Colonic mucosa (tissue), 4 donors: ENCODE results near the gene KCNK7. TPM values are rescaled to one million over a fixed set of nuclear protein-coding genes. Genes with fewer than 3 reads are reported as not detected.
"Not testable (repeated sequence)": the region's sequence is repeated elsewhere in the genome, so short reads cannot be mapped to it uniquely, and the experiment has no call there.

Experiments
- DNase-seq: peaks from one replicate; pipeline ENCODE4 v3.0.0-alpha.2; 2020
- H3K27ac ChIP-seq: fragments of 200-600 bp; one replicate; pipeline ENCODE4 v1.8.0; 2021
- H3K27me3 ChIP-seq: fragments of 200-600 bp; one replicate; pipeline ENCODE4 v1.8.0; 2021
- H3K36me3 ChIP-seq: fragments of 200-600 bp; one replicate; pipeline ENCODE4 v1.8.0; 2021
- H3K4me1 ChIP-seq: fragments of 200-600 bp; one replicate; pipeline ENCODE4 v1.8.0; 2021; ENCODE audit warnings: mild to moderate bottlenecking
- H3K4me3 ChIP-seq: fragments of 200-600 bp; one replicate; pipeline ENCODE4 v1.8.0; 2021
- H3K9ac ChIP-seq, 2 donors: one replicate each; pipeline ENCODE4 v1.7.0; 2013; ENCODE audit warnings: control low read depth in 2 of 2, low read depth in 2 of 2, low read length in 2 of 2
- H3K9me3 ChIP-seq: fragments of 200-600 bp; one replicate; pipeline ENCODE4 v1.8.0; 2021
- CTCF ChIP-seq: fragments of 200-600 bp; IDR thresholded peaks from one replicate; pipeline ENCODE4 v1.8.0; 2022; ENCODE audit warnings: antibody characterized with exemption, mild to moderate bottlenecking
- intact Hi-C: fragments of 100-400 bp; cut with DNase I; formaldehyde crosslinking; loops from one replicate; pipeline ENCODE4 v1.14.1; 2022
- total RNA-seq, 2 donors: library from RNA; stranded (reverse); fragmentation: NEBNext Ultra II Directional in 1 of 2; extraction: Animal tissue kit (Norgen Biotek cat#: 25700) in 1 of 2; gene quantifications; one replicate each; pipeline ENCODE4 v1.2.1, GENCODE V29; 2021
- donor health status: healthy.
- donor health status: DM: no; HTN: no; CAD: no.
- donor health status: DM: no; HTN: no; CAD: no.

The KCNK7 gene
- total RNA-seq, 2 donors from 2014 or later, result 0.40 to 0.69 TPM

- Histone ChIP-seq H3K4me1 (peaks cover 27% of the 10 kb centered on the region), H3K9ac (peak overlapping the region; percentile 85 to 97), H3K27me3 (no peaks in the 10 kb centered on the region), H3K36me3 (no peaks in the 10 kb centered on the region), H3K9me3 (no peaks in the 10 kb centered on the region), H3K27ac (peak overlapping the region; percentile 95), H3K4me3 (peak overlapping the region; percentile 84)
- no peak for DNase-seq
- TF ChIP-seq CTCF, result no peak
- intact Hi-C loops, result no loop called here
Observed at GRCh38 chr11:65569164-65569972, 26.2 kb downstream of the KCNK7 start.

GRCh38 chr11:65565624-65566453, 29.8 kb downstream of the KCNK7 start:
- H3K36me3 ChIP-seq, result no peaks in the 10 kb centered on the region
- H3K4me3 ChIP-seq, result no peak overlapping the region
- H3K27ac ChIP-seq, result peak overlapping the region; percentile 15
- no peaks in the 10 kb centered on the region for H3K9me3 ChIP-seq
- TF ChIP-seq CTCF, result no peak
- no peaks in the 10 kb centered on the region for H3K27me3 ChIP-seq
- no peak for DNase-seq
- peaks cover 6% of the 10 kb centered on the region for H3K4me1 ChIP-seq
- intact Hi-C loops, result no loop called here
- no peak overlapping the region for H3K9ac ChIP-seq

- Histone ChIP-seq H3K4me1 (peaks cover 11% of the 10 kb centered on the region), H3K27ac (peak overlapping the region; percentile 15)
- H3K9me3 ChIP-seq, intact Hi-C loops, H3K27me3 ChIP-seq, DNase-seq, H3K9ac ChIP-seq, H3K4me3 ChIP-seq, H3K36me3 ChIP-seq: not testable (repeated sequence)
Observed at GRCh38 chr11:65564879-65565559, 30.6 kb downstream of the KCNK7 start.

- no peak overlapping the region for H3K4me3 ChIP-seq
- no peaks in the 10 kb centered on the region for H3K36me3 ChIP-seq
- H3K27me3 ChIP-seq, result no peaks in the 10 kb centered on the region
- no peak overlapping the region for H3K27ac ChIP-seq
- H3K9me3 ChIP-seq, result no peaks in the 10 kb centered on the region
- TF ChIP-seq CTCF, result no peak
- H3K4me1 ChIP-seq, result peaks cover 19% of the 10 kb centered on the region
- no peak overlapping the region for H3K9ac ChIP-seq
- DNase-seq, result no peak
- intact Hi-C loops, result no loop called here
Observed at GRCh38 chr11:65563601-65564000, 32.0 kb downstream of the KCNK7 start.

GRCh38 chr11:65562788-65563187, 32.8 kb downstream of the KCNK7 start:
- TF ChIP-seq CTCF, result no peak
- Histone ChIP-seq H3K27ac (no peak overlapping the region), H3K4me1 (peaks cover 18% of the 10 kb centered on the region), H3K9ac (no peak overlapping the region), H3K36me3 (no peaks in the 10 kb centered on the region), H3K4me3 (no peak overlapping the region), H3K9me3 (no peaks in the 10 kb centered on the region), H3K27me3 (no peaks in the 10 kb centered on the region)
- intact Hi-C loops, result no loop called here
- DNase-seq, result no peak
